Ammon's horn (tissue), 1 donor: ENCODE measurements around the gene C17orf107.
"Not testable (repeated sequence)": the region's sequence is repeated elsewhere in the genome, so short reads cannot be mapped to it uniquely, and the experiment has no call there.

Source experiments
- DNase-seq: peaks from one replicate; pipeline ENCODE4 v3.0.0-alpha.2; 2016; ENCODE audit warnings: low spot score

Gene C17orf107

DNA sequence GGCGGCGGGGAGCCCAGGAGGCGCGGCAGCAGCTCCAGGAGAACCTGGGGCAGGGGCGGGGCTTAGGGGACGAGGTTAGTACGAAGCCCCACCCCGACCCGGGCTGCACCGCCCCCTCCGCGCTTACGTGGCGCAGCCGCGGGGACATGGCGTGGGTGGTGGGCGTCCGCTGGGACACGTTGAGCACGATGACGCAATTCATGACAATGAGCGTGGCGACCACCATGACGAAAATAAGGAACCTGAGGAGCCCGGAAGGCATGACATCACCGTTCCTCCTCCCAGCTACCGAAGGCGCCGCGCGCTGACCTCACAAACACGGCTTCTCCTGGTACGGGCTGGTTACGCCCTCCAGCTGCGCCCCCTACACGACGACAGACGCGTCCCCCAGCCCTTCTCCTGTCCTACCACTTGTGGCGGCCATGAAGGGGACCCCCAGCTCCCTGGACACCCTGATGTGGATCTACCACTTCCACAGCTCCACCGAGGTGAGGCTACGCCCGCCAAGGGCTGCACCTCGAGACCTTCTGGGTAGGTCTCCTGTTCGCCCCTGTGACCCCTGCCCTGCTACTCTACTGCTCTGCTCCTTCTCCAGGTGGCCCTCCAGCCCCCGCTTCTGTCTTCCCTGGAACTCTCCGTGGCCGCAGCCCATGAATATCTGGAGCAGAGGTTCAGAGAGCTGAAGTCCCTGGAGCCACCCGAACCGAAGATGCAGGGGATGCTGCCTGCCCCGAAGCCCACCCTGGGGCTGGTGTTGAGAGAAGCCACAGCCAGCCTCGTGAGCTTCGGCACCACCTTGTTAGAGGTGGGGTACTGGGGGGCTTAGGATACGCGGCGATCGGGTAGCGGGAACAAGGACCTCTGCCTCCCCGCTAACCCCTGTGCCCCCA, at the start of gene C17orf107:
TSS of gene C17orf107 (plus strand) at position 196 of the 890 bp plus-strand sequence. CDS start at position 423, 227 bp downstream.
- DNase-seq: peak; percentile 78

DNA sequence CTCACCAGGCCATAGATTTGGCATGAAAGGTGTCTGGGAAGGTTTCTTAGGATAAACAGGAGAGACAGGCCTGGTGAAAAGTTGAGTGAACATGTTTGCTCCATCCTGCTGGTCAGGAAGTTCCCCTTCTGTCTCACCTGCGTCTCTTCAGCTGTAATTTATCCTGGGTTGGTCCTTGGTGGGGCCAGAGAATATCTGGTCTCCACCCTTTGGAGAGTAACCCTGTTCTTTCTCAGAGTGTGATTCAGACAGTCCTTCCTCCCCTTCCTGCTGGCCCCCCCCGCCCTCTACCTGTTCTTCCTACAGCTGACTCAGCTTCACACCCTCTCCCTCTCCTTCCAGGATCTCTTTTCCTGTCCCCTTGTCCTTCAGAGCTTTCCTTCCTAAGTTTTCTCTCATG, 49.1 kb upstream of the C17orf107 start:
- DNase-seq: no peak

DNA sequence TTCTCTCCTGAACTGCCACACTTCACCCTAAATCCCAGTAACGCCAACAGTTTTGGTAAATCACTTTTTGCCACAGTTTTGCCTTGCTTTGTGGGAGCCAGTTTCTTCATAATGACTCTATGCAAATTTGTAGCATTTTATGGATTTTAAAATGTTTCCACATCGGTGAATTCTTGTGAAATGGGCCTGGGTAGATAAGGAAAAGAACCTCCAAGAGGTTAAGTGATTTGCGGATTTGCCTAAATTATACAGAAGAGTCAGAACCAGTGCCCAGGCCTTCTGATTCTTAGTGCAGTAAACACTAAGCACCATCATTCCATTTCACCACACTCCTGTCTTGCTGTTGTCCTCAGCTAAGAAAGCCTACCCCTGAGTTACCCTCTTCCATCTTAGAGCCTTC, 48.3 kb upstream of the C17orf107 start:
- no peak for DNase-seq

DNA sequence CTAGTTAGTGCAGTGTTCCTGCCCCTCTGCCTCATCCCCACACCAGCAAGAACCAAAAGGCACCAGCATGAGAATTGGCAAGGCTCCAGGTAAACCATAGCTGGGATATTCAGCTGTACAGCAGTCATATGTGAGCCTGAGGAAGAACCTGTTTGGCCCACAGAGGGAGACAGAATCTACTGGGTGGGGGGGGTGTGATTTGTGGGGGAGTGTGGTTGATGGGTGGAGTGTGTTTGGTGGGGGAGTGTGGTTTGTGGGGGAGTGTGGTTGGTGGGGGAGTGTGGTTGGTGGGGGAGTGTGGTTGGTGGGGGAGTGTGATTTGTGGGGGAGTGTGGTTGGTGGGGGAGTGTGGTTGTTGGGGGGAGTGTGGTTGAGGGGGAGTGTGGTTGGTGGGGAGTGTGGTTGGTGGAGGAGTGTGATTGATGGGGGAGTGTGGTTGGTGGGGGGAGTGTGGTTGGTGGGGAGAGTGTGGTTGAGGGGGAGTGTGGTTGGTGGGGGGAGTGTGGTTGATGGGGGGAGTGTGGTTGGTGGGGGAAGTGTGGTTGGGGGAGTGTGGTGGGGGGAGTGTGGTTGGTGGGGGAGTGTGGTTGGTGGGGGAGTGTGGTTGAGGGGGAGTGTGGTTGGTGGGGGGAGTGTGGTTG, 46.6 kb upstream of the C17orf107 start:
- no peak for DNase-seq

DNA sequence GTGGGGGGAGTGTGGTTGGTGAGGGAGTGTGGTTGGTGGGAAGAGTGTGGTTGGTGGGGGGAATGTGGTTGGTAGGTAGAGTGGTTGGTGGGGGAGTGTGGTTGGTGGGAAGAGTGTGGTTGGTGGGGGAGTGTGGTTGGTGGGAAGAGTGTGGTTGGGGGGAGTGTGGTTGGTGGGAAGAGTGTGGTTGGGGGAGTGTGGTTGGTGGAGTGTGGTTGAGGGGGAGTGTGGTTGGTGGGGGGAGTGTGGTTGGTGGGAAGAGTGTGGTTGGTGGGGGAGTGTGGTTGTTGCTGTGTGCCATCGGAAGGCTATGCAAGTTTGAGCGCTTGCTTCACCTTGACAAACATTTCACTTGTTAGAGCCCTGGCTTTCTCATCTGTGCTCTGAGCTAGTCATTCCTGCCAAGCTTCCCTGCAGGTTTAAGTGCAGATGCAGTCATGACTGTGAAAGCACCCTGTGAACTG, 46.1 kb upstream of the C17orf107 start:
- DNase-seq: no peak

DNA sequence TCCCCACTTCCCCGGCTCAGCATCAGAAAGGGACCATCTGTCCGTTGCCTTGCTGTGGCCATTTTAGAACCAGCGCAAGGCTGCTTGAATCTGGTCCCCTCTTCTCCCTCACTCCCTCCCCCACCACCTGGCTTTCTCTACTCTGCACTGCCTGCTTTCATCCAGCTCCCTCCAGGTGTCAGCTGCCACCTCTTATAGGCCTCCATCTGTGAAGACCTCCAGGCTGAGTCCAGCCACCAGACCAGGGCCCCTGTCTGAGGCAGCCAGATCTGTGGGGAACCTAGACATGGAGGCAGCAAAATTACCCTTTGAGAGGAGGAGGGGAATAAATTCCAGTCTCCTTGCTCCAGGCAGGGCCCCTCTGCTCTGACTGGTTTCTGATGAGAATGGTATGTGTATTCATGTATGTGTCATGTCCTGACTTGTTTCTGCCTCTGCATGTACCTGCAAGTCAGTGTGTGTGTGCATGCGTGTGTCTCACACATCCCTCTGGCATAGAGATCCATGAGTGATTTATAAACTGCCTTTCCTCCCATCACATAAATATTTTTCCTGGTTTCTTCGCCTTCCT, 45.1 kb upstream of the C17orf107 start:
- DNase-seq: no peak

DNA sequence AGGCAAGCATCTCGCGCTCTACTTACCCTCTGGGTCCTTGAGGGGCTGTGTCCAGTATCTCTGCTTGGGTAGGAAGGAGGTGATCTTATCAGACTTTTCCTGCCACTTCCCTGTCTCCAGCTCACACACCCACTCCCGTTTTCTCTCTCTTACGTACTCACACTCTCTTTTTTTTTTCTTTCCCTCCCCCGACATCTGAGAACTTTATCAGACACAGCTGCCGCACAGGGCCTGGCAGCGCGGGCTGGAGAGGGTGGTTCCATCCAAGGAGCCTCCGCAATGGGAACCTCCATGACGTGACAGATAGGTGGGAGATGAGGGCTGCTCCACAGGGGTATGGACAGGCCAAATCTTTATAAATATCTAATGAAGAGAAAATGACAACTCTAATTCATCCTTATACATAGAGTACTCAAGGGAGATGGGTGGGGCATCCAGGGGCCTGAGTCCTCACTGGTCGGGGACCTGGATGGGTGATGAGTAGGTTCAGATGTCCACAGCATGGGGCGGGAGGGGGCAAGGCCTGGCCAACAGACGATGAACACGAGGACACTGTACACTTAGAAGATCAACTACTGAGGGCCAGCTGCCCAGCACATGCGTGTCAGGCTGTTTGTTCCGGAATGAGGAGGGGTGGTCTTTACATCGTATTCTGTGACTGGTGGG, 42.9 kb upstream of the C17orf107 start:
- DNase-seq: no peak

DNA sequence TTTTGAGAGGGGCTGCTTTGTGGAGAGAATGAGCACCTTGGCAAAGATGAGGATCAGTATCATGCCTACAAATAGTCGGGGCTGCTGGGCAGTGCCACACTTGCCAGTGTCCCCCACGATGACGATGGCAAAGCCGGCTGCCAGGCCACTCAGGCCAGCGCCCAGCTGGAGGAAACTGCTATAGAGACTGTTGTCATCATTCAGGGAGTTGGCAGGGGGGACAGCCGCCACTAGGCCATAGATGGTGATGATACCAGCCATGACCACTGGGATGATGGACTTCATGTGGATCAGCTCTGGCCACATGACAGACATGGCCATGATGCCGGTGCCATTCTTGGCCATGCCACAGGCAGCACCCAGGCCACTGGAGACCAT, 42.4 kb upstream of the C17orf107 start:
- DNase-seq: peak; percentile 78

DNA sequence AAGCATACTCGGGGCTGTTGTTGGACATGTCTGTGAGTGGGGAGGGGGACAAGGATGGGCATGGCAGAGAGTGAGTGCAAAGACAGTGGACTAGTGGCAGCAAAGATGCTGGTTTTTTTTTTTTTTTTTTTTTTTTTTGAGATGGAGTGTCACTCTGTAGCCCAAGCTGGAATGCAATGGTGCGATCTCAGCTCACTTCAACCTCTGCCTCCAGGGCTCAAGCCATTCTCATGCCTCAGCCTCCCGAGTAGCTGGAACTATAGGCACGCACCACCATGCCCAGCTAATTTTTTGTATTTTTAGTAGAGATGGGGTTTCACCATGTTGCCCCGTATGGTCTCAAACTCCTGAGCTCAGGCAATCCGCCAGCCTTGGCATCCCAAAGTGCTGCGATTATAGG, 42.0 kb upstream of the C17orf107 start:
- not testable (repeated sequence) for DNase-seq

DNA sequence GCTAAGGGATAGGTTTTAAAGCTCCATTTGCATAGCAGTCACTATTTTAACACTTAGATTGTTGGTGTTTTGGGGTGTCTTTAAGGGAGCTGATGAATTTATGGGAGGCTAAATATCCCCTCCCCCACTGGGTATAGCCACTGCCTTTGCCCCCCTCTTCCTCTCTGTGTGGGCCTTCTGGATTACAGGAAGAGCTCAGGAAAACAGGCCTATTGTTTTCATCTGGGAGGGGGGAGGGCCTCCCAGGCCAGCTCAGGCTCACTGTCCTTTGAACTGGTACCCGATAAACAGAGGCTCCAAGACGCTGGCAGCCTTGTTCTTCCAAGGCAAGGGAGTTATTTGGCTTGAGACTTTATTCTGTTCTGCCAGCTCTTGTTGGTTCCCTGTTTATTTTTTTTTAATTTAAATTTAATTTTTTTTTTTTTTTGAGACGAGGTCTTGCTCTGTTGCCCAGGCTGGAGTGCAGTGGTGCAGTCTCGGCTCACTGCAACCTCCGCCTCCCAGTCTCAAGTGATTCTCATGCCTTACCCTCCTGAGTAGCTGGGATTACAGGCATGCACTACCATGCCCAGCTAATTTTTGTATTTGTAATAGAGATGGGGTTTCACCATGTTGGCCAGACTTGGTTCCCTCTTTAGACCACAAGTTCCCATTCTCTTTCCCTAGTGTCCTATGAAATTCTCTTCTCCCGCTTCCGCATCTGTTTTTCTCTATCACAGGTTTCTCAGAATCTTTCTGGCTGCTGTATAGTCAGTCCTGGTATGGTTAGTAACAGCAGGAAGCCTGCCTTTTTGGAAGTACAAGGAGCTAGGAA, 41.1 kb upstream of the C17orf107 start:
- DNase-seq: peak; percentile 93

DNA sequence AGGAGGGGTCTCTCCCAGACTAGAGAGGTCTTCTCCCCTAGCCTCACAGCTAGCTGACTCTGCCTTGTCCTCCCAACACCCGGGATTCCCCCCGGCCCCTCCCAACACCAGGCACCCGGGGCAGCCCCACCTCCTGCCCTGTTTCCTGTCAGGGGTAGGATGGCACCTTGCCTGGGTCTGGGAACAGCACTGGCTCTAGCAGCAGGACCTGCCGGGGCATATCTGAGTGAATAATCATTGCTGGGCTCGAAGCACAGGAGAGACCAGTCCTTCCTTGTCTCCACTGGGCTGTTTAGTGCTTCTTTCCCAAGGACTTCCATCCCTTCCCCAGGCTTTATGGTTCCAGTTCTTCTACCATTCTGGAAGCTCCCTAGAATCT, 40.5 kb upstream of the C17orf107 start:
- peak; percentile 62 for DNase-seq

DNA sequence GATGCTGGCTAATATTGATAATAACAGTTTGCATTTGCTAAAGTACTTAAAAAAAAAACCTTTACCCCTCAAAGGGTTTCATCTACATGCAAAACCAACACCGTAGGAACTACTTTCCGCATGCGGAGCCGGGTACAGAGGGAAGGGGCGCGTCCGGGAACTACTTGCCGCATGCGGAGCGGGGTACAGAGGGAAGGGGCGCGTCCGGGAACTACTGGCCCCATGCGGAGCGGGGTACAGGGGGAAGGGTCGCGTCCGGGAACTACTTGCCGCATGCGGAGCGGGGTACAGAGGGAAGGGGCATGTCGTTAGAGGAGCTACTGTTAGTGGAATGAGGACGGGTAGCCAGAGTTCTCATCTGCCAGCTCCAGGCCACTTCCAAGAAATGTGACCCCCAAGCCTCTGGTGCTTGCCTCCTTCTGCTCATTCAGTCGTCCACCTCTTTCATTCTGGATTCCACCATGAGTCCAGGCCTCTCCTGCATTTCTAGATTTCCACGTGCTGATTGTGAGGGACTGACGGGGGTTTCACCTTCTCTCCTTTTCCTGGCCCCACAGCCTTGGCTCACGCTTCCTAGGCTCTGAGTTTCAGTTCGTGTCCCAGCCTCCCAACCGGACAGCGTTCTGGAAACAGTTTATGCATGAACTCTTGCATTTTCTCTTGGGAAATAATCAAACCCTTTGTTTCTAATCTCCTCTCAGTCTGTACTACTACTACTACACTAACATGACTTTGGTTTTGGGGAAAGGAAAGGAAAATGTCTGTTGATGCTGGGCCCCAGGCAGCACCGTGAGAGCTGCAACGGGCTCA, 39.3 kb upstream of the C17orf107 start:
- DNase-seq: no peak

DNA sequence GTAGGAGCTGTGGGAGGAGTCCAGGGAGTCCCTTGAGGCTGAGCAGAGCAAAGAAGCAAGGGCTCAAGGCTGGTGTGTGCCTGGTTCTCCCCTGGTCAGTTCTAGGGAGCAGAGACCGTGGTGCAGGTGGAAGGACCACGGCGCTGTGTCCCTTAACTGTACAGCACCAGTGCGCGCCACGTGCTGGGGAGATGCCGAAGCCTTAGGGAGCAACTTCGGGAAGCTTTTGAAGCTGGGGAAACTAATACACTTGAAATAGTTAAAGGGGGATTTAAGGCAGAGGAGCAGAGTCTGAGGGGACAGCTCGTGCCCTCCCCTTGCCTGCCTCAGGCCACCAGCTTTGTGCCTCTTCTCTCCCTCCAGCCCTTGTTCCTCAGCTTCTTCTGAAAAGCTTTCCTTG, 38.7 kb upstream of the C17orf107 start:
- DNase-seq: no peak

DNA sequence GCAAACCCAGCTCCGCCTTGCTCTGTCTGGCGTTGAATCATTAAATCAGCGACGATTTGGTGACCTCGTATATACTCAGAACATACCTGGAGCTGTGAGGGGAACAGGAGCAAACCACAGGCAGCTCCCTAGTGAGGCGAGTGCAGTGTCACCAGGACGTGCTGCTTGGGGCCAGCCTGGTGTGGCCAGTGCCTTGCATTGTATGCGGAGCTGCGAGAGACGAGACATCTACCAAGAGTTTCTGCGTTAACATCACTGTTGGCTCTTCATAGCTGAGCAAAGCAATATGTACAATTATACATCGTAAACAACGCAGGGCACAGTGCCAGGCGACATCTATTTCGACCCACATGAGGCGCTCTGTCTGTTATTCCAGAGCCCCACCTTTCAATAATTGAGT, 38.3 kb upstream of the C17orf107 start:
- DNase-seq: no peak

DNA sequence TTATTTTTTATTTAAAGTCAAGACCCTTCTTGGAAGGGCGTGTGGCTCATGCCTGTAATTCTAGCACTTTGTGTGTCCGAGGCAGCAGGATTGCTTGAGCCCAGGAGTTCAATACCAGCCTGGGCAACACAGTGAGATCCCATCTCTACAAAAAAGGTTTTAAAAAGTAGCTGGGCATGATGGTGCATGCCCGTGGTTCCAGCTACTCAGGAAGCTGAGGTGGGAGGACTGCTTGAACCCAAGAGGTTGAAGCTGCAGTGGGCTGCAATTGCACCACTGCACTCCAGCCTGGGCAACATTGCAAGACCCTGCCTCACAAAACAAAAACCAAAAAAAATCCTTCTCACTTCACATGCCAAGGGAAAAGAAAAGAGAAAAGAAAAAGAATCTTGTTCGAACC, 36.6 kb upstream of the C17orf107 start:
- DNase-seq: no peak

DNA sequence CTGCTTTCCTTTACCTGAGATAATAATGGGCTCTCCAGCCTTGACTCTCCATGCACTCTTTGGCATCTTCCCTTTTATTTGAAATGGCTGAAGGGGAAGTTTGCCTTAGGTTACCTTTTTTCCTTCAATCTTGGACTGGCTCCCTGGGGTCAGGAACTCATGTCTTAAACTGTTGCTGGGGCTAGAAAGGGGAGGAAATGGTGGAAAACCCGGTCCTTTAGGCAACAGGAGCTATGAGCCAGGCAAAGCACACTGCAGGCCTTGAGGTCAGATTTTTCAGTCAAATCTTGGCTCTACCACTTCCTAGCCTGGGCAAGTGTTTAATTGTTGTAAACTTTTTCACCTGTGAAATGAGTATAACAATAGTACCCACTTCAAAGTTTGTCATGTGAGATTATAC, 36.0 kb upstream of the C17orf107 start:
- DNase-seq: no peak

DNA sequence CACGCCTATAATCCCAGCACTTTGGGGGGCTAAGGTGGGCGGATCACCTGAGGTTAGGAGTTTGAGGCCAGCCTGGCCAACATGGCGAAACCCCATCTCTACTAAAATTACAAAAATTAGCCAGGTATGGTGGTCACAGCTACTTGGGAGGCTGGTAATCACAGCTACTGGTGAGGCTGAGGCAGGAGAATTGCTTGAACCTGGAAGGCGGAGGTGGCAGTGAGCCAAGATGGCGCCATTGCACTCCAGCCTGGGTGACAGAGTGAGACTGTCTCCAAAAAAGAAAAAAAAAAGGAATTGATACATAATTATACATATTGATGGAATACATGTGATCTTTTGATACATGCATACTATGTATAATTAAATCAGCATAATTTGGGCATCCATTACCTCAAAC, 31.8 kb upstream of the C17orf107 start:
- not testable (repeated sequence) for DNase-seq

DNA sequence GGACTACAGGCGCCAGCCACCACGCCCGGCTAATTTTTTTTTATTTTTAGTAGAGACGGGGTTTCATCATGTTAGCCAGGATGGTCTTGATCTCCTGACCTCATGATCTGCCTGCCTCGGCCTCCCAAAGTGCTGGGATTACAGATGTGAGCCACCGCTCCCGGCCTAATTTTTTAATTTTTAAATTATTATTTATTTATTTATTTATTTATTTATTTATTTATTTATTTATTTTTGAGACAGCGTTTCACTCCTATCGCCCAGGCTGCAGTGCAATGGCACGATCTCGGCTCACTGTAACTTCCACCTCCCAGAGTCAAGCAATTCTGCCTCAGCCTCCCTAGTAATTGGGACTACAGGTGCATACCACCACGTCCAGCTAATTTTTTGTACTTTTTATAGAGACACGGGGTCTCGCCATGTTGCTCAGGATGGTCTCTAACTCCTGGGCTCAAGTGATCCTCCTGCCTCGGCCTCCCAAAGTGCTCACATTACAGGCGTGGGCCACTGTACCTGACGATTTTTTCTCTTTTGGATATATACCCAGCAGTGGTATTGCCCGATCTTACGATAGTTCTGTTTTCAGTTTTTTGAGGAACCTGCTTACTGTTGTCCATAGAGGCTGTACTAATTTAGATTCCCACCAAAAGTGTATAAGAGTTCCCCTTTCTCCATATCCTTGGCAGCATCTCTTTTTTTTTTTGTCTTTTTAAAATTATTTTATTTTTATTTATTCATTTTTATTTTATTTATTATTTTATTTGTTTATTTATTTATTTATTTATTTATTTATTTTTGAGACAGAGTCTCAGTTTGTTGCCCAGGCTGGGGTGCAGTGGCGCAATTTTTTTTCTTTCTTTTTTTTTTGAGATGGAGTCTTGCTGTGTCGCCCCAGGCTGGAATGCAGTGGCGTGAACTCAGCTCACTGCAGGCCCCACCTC, 30.0 kb upstream of the C17orf107 start:
- not testable (repeated sequence) for DNase-seq

DNA sequence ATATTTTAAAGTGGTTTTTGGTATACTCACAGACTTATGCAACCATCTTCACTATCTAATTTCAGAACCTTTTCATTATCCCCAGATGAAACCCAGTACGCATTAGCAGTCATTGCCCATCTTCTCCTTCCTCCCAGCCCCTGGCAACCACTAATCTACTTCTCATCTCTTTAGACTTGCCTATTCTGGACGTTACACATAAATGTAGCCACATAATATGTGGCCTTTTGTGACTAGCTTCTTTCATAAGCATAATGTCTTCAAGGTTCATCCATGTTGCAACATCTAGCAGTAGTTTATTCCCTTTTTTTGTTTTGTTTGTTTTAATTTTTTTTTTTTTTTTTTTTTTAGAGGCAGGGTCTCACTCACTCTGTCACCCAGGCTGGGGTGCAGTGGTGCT, 28.5 kb upstream of the C17orf107 start:
- DNase-seq: no peak

DNA sequence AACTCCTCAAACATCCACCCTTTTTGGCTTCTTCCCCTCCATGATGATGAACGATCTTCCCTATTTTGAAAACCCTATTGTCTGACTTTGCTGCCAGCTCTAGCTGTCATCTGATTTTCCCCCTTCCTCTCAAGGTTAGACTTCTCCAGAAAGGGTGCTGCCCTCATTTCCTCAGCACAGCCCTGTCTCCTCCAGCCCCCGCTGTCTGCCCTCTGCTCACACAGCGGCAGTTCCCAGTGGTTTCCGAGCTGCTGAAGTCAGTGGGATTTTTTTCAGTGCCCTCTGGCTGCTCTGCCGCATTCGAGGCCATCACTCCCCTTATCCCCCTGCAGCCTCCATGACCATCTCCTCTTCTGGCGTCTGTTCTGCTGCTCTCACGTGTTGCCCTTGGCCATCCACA, 26.6 kb upstream of the C17orf107 start:
- peak; percentile 80 for DNase-seq
